DOHH2 (cell line): ENCODE results near the gene DIPK1A.

Experiments used
- EZH2phosphoT487 ChIP-seq: fragments of 200-600 bp; sonication (generic); IDR thresholded peaks from 2 replicates; pipeline ENCODE4 v1.6.1; 2017; ENCODE audit warnings: borderline replicate concordance, mild to moderate bottlenecking, antibody characterized with exemption, low read length, moderate library complexity, mixed read lengths
- TF ChIP-seq, protein P1 (sequence below): fragments of 200-600 bp; sonication (generic); IDR thresholded peaks from one replicate; pipeline ENCODE4 v1.5.1; 2014; ENCODE audit warnings: antibody characterized with exemption, mild to moderate bottlenecking, low read depth, low read length; ENCODE audit not compliant: poor library complexity, severe bottlenecking

DNA sequence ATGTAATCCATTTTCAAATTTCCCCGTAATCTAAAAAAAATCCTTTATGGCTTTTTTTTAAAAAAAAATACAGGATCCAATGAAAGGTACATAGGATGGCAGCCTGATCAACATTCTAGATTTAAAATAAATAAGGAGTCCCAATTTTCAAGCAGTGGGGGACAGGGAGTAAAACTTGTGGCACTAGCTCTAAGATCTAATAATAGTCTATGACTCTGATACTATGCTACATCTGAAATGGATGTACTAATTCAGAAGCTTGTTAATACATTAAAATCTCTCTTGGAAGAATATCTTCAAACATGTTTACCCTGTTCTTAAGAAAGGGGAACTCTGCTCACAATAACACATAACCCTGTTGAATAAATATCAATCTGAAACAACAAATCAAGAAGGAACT lies 8.5 kb downstream of the DIPK1A start:
- TF ChIP-seq, protein P1, sequence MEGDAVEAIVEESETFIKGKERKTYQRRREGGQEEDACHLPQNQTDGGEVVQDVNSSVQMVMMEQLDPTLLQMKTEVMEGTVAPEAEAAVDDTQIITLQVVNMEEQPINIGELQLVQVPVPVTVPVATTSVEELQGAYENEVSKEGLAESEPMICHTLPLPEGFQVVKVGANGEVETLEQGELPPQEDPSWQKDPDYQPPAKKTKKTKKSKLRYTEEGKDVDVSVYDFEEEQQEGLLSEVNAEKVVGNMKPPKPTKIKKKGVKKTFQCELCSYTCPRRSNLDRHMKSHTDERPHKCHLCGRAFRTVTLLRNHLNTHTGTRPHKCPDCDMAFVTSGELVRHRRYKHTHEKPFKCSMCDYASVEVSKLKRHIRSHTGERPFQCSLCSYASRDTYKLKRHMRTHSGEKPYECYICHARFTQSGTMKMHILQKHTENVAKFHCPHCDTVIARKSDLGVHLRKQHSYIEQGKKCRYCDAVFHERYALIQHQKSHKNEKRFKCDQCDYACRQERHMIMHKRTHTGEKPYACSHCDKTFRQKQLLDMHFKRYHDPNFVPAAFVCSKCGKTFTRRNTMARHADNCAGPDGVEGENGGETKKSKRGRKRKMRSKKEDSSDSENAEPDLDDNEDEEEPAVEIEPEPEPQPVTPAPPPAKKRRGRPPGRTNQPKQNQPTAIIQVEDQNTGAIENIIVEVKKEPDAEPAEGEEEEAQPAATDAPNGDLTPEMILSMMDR: no peak
- no peak for TF ChIP-seq EZH2phosphoT487
